Stimulated activated CD8-positive, alpha-beta memory T cell treated with anti-CD3 and anti-CD28 coated beads, Interleukin-15, amount 100 ng/mL, for 1 hour (primary cell): ENCODE measurements around the gene SF3B1.
"Not testable (repeated sequence)": the region's sequence is repeated elsewhere in the genome, so short reads cannot be mapped to it uniquely, and the experiment has no call there.

Experiments used
- DNase-seq: peaks from one replicate; pipeline ENCODE4 v3.0.0-alpha.2; 2020; ENCODE audit warnings: low read depth

The SF3B1 gene

GRCh38 chr2:197343968-197344367 lies 90.9 kb downstream of the SF3B1 start:
- not testable (repeated sequence) for DNase-seq

DNA sequence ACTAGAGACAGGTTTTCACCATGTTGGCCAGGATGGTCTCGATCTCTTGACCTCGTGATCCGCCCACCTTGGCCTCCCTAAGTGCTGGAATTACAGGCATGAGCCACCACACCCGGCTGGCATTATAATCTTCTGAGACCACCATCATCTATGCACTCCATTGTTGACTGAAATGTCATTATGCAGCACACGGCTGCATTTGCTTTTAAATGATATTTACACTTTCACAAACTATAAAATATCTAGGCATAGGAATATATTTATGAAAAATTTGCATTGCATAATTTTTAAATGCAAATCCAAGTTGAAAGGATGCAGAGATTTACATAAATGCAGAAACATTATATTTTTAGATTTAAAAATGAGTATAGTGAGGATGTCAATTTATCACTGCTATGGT lies 94.2 kb downstream of the SF3B1 start:
- DNase-seq = no peak
